ENCODE data around the gene CECR2. TPM values are rescaled to one million over a fixed set of nuclear protein-coding genes. Genes with fewer than 3 reads are reported as not detected.
A peak's percentile ranks its signal among the peaks of the same experiment; 100 is the strongest.
"Not testable (repeated sequence)": the region's sequence is repeated elsewhere in the genome, so short reads cannot be mapped to it uniquely, and the experiment has no call there.

The CECR2 gene
- total RNA-seq, 1 experiment from 2014 or later: 2.0 TPM

GRCh38 chr22:17396516-17396915 lies 27.3 kb downstream of the CECR2 start:
- in situ Hi-C loops (cut with HindIII; ENCODE audit: low sequenced_read_pairs): no loop called here
- no peak for DNase-seq (ENCODE audit: low spot score)

- DNase-seq (ENCODE audit: low spot score): no peak
- in situ Hi-C loops (cut with HindIII; ENCODE audit: low sequenced_read_pairs): no loop called here
These were observed 28.7 kb downstream of the CECR2 start for GRCh38 chr22:17397756-17398547.

GRCh38 chr22:17400305-17400704 lies 31.0 kb downstream of the CECR2 start:
- in situ Hi-C loops (cut with HindIII; ENCODE audit: low sequenced_read_pairs): no loop called here

DNA sequence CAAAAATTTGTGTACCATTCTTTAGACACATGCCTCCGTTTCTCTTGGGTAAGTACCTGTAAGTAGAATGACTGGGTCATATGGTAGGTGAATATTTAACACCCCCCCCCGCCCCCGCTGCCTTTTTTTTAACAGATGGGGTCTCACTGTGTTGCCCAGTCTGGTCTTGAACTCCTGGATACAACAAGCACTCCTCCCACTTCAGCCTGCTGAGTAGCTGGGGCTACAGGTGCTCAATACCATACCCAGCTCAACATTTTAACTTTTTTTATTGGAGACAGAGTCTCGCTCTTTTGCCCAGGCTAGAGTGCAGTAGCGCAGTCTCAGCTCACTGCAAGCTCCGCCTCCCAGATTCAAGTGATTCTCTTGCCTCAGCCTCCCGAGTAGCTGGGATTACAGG lies 32.5 kb downstream of the CECR2 start:
- in situ Hi-C loops (cut with HindIII; ENCODE audit: low sequenced_read_pairs): no loop called here
- DNase-seq (ENCODE audit: low spot score): no peak

More at GRCh38 chr22:17400305-17400704, 31.0 kb downstream of the CECR2 start:
- DNase-seq (ENCODE audit: low spot score): no peak

DNA sequence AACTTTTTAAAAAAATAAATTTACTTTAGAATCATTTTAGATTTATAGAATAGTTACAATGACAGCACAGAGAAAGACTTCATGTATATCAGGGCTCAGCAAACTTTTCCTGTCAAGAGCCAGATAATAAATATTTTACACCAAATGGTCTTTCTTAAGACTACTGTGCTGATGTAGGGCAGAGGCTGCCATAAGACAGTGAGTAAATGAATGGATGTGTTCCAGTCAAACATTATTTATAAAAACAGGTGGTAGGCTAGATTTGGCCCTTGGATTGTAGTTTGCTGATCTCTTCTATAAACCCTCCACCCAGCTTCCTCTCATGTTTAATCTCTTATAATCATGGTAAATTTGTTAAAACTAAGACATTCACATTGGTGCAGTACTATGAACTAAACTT lies 33.0 kb downstream of the CECR2 start:
- in situ Hi-C loops (cut with HindIII; ENCODE audit: low sequenced_read_pairs): no loop called here

GRCh38 chr22:17403906-17404305 lies 34.6 kb downstream of the CECR2 start:
- in situ Hi-C loops (cut with HindIII; ENCODE audit: low sequenced_read_pairs): no loop called here
- no peak for DNase-seq (ENCODE audit: low spot score)

More for the DNA sequence above, 33.0 kb downstream of the CECR2 start:
- no peak for DNase-seq (ENCODE audit: low spot score)

GRCh38 chr22:17407643-17408042 lies 38.4 kb downstream of the CECR2 start:
- no peak for DNase-seq (ENCODE audit: low spot score)
- in situ Hi-C loops (cut with HindIII; ENCODE audit: low sequenced_read_pairs): no loop called here

DNA sequence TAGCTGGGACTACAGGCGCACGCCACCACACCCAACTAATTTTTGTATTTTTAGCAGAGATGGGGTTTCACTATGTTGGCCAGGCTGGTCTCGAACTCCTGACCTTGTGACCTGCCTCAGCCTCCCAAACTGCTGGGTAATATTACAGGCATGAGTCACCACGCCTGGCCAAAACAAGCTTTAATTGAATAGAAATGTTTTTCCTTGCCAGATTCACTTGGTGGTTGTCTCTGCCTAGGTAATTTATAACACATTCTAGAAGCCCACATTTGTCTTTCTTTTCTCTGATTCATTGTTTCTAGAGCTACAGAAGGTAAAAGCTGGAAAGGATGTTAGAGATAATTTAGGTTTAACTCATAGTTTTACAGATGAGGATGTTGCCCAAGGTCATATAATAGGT lies 41.3 kb downstream of the CECR2 start:
- no peak for DNase-seq (ENCODE audit: low spot score)
- in situ Hi-C loops (cut with HindIII; ENCODE audit: low sequenced_read_pairs): no loop called here

GRCh38 chr22:17411213-17411612 lies 42.0 kb downstream of the CECR2 start:
- in situ Hi-C loops (cut with HindIII; ENCODE audit: low sequenced_read_pairs): no loop called here
- DNase-seq (ENCODE audit: low spot score): peak; percentile 99

GRCh38 chr22:17412232-17412631 lies 43.0 kb downstream of the CECR2 start:
- DNase-seq (ENCODE audit: low spot score): peak; percentile 85
- in situ Hi-C loops (cut with HindIII; ENCODE audit: low sequenced_read_pairs): no loop called here

DNA sequence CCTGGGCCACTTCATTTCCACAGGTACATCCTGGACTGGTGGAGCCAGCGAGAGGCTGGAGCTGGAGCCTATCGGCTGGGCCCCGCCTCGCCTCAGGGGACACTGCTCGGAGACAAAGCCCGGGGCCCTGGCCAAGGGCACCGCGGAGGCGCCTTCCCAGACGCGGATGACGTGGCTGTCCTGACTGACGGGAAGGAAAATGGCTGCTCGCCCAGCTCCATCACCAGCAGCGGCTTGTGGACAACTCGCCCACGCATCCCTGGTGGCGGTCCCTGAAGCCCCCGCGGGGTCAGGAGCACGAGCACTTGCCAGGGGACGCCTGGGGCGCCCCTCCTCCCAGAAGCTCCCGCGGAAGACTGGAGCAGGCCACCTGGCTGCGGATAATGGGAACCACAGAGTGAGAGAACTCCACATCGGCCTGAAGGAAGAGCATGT lies 49.6 kb downstream of the CECR2 start:
- in situ Hi-C loops (cut with HindIII; ENCODE audit: low sequenced_read_pairs): no loop called here
- DNase-seq (ENCODE audit: low spot score): no peak

DNA sequence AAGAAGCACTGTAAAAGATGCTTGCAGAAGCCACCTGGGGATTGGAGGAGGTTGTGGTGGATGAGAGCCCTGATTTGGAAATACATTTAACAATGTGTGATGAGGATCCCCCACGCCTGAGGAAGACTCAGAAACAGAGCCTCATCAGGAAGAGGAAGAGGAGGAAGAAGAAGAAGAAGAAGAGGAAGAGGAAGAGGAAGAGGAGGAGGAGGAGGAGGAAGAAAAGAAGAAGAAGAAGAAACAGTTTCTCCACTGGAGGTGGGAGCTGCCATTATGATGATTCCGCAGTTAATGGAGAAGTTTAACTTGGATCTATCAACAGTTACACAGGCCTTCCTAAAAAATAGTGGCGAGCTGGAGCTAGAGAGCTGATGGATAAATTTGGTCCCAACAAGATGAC lies 50.1 kb downstream of the CECR2 start:
- in situ Hi-C loops (cut with HindIII; ENCODE audit: low sequenced_read_pairs): no loop called here
- no peak for DNase-seq (ENCODE audit: low spot score)

GRCh38 chr22:17422736-17423343 lies 53.6 kb downstream of the CECR2 start:
- peak; percentile 74 for DNase-seq (ENCODE audit: low spot score)
- in situ Hi-C loops (cut with HindIII; ENCODE audit: low sequenced_read_pairs): no loop called here

DNA sequence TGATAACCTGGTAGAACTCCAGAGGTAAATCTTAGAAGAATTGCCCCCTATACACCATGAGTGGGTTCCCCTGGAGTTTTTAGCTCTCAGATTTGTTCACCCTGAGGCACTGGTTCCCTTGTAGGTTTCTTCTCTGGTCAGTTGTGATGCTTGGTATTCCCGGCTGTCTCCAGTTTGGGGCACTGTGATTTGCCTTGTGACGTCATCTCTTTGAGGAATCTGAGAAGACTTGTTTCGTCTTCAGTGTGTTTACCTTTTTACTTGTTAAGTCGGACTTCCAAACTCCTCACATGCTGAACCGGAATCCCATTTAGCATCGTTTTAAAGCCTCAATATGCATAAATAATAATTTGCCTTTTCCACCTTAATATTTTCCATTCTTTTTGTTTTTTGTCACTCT lies 54.4 kb downstream of the CECR2 start:
- no peak for DNase-seq (ENCODE audit: low spot score)
- in situ Hi-C loops (cut with HindIII; ENCODE audit: low sequenced_read_pairs): no loop called here

DNA sequence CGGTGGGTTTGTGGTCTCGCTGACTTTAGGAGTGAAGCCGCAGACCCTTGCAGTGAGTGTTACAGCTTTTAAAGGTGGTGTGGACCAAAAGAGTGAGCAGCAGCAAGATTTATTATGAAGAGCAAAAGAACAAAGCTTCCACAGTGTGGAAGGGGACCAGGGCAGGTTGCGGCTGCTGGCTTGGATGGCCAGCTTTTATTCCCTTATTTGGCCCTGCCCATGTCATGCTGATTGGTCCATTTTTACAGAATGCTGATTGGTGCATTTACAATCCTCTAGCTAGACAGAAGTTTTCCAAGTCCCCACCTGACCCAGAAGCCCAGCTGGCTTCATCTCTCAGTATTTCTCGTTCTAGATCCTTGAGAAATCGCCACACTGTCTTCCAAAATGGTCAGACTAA lies 58.3 kb downstream of the CECR2 start:
- DNase-seq (ENCODE audit: low spot score): not testable (repeated sequence)

GRCh38 chr22:17429516-17429915 lies 60.3 kb downstream of the CECR2 start:
- DNase-seq (ENCODE audit: low spot score): no peak
- in situ Hi-C loops (cut with HindIII; ENCODE audit: low sequenced_read_pairs): no loop called here

More for the DNA sequence above, 58.3 kb downstream of the CECR2 start:
- in situ Hi-C loops (cut with HindIII; ENCODE audit: low sequenced_read_pairs): not testable (repeated sequence)

GRCh38 chr22:17430412-17430811 lies 61.2 kb downstream of the CECR2 start:
- no peak for DNase-seq (ENCODE audit: low spot score)
- in situ Hi-C loops (cut with HindIII; ENCODE audit: low sequenced_read_pairs): no loop called here

DNA sequence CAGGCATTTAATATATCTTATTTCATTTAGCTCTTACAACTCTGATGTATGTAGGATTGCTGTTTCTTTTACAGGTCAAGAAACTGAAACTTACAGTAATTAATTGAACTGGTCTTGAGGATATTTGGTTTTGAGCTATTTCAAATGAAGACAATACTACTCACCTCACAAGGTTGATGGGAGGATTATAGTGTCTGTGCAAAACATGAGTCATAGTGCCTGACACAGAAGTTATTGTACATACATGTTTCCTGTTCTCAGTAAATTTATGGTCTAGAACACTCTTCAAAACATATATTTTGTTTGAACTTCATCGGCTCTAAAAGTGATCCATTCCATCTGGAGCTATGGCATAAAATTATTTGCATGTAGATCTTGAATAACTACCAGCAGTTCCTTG lies 61.9 kb downstream of the CECR2 start:
- DNase-seq (ENCODE audit: low spot score): no peak
- in situ Hi-C loops (cut with HindIII; ENCODE audit: low sequenced_read_pairs): no loop called here

GRCh38 chr22:17434856-17435255 lies 65.6 kb downstream of the CECR2 start:
- DNase-seq (ENCODE audit: low spot score): no peak
- in situ Hi-C loops (cut with HindIII; ENCODE audit: low sequenced_read_pairs): no loop called here

- in situ Hi-C loops (cut with HindIII; ENCODE audit: low sequenced_read_pairs): no loop called here
- no peak for DNase-seq (ENCODE audit: low spot score)
These were observed 66.1 kb downstream of the CECR2 start for GRCh38 chr22:17435375-17435774.
